Fibroblast of lung (primary cell): ENCODE measurements around the gene KATNA1. TPM values are rescaled to one million over a fixed set of nuclear protein-coding genes. Genes with fewer than 3 reads are reported as not detected.

Source experiments
- DNase-seq, 2 donors: peaks; one replicate each; pipeline versions ENCODE4 v3.0.0 to v3.0.0-alpha.2; 2010; ENCODE audit warnings: low read depth in 2 of 2
- H2AFZ ChIP-seq: 2 replicates; pipeline ENCODE4 v1.5.1; 2012; ENCODE audit warnings: low read length, control low read depth, inconsistent platforms
- H3K27ac ChIP-seq: 2 replicates; pipeline ENCODE4 v1.5.1; 2011; ENCODE audit warnings: low read length, control low read depth; ENCODE audit not compliant: insufficient read depth
- H3K27me3 ChIP-seq: 2 replicates; pipeline ENCODE4 v1.5.1; 2011; ENCODE audit warnings: mild to moderate bottlenecking, low read length; ENCODE audit not compliant: control insufficient read depth, insufficient read depth
- H3K36me3 ChIP-seq: 2 replicates; pipeline ENCODE4 v1.5.1; 2011; ENCODE audit warnings: low read length; ENCODE audit not compliant: control insufficient read depth, insufficient read depth
- H3K4me1 ChIP-seq: 2 replicates; pipeline ENCODE4 v1.5.1; 2011; ENCODE audit warnings: low read length; ENCODE audit not compliant: control insufficient read depth, insufficient read depth; ENCODE audit errors: extremely low read depth
- H3K4me2 ChIP-seq: 2 replicates; pipeline ENCODE4 v1.5.1; 2011; ENCODE audit warnings: low read length, control low read depth; ENCODE audit not compliant: insufficient read depth; ENCODE audit errors: extremely low read depth
- H3K4me3 ChIP-seq, 4 experiments: fragments of 200-600 bp in 1 of 4; sonication (generic) in 1 of 4; replicated peaks in 1 of 4; 2 replicates each; pipeline ENCODE4 v1.5.1; 2011 to 2016; ENCODE audit warnings: low read length in 4 of 4, low read depth in 3 of 4, mild to moderate bottlenecking in 3 of 4, control low read depth in 2 of 4, inconsistent platforms in 1 of 4, mixed read lengths in 1 of 4; ENCODE audit not compliant: insufficient read depth in 1 of 4; ENCODE audit errors: control extremely low read depth in 1 of 4
- H3K79me2 ChIP-seq: 2 replicates; pipeline ENCODE4 v1.5.1; 2012; ENCODE audit warnings: mild to moderate bottlenecking, low read length, inconsistent platforms; ENCODE audit not compliant: control insufficient read depth, insufficient read depth
- H3K9ac ChIP-seq: 2 replicates; pipeline ENCODE4 v1.5.1; 2011; ENCODE audit warnings: mild to moderate bottlenecking, low read length, control low read depth; ENCODE audit not compliant: insufficient read depth
- H3K9me3 ChIP-seq: 2 replicates; pipeline ENCODE4 v1.5.1; 2012; ENCODE audit warnings: low read depth, low read length; ENCODE audit not compliant: control insufficient read depth, insufficient read depth
- H4K20me1 ChIP-seq: 2 replicates; pipeline ENCODE4 v1.5.1; 2011; ENCODE audit warnings: low read length; ENCODE audit not compliant: control insufficient read depth, insufficient read depth; ENCODE audit errors: extremely low read depth
- CTCF ChIP-seq, 2 donors: IDR thresholded peaks in 1 of 2; conservative IDR thresholded peaks in 1 of 2; 1 replicate in 1 of 2; 2 replicates in 1 of 2; pipeline ENCODE4 v1.5.1; 2011 to 2012; ENCODE audit warnings: low read length in 2 of 2, control low read depth in 1 of 2, inconsistent platforms in 1 of 2, low read depth in 1 of 2, mild to moderate bottlenecking in 1 of 2
- EZH2 ChIP-seq: IDR thresholded peaks from 2 replicates; pipeline ENCODE4 v1.5.1; 2012; ENCODE audit warnings: low read length, control low read depth, mild to moderate bottlenecking; ENCODE audit errors: missing control alignments
- polyA plus RNA-seq, 2 donors: library from polyadenylated mRNA; depleted of rRNA in 1 of 2; stranded (reverse) in 1 of 2; unstranded in 1 of 2; fragments of >200 nt; gene quantifications; 2 replicates each; pipeline ENCODE4 v1.2.1, GENCODE V29; 2011 to 2012; ENCODE audit warnings: missing spikeins in 1 of 2
- total RNA-seq: library from RNA; depleted of rRNA; stranded (reverse); fragments of >200 nt; gene quantifications from 2 replicates; pipeline ENCODE4 v1.2.1, GENCODE V29; 2014

The KATNA1 gene
- total and polyA plus RNA-seq, 2 donors (not counting 1 experiment from before 2014, with no cell fraction given) = 27.9 to 37.0 TPM

GRCh38 chr6:149565527-149566409, 82.7 kb downstream of the KATNA1 start, which contains the start of gene GINM1:
TSS of gene GINM1 (plus strand) at chr6:149566375. CDS start at chr6:149566415, 40 bp downstream.
- no peaks in the 10 kb centered on the region for H4K20me1 ChIP-seq
- H3K36me3 ChIP-seq = no peaks in the 10 kb centered on the region
- H3K79me2 ChIP-seq = peaks cover 18% of the 10 kb centered on the region
- TF ChIP-seq EZH2 (no peak), CTCF (conservative IDR thresholded peaks at IDR 0.05 in 1 of 2, IDR thresholded peaks at IDR 0.05 in 1 of 2; ENCODE audit: low read depth in 1 of 2, low read length in 2 of 2) (peak; percentile 61 to 70)
- H3K27me3 ChIP-seq = no peaks in the 10 kb centered on the region
- H3K9ac ChIP-seq = peak within 1 kb of the TSS; percentile 92
- no peaks in the 10 kb centered on the region for H3K9me3 ChIP-seq
- peak within 1 kb of the TSS; percentile 87 to 99 (median 92) for H3K4me3 ChIP-seq
- peak within 1 kb of the TSS; percentile 83 for H3K4me2 ChIP-seq
- peak within 1 kb of the TSS; percentile 86 for H3K27ac ChIP-seq
- peak within 1 kb of the TSS; percentile 92 for H2AFZ ChIP-seq
- DNase-seq = peak; percentile 86 to 94
- H3K4me1 ChIP-seq = peaks cover 10% of the 10 kb centered on the region

- Histone ChIP-seq H2AFZ (no peak overlapping the region), H4K20me1 (no peaks in the 10 kb centered on the region), H3K9me3 (no peaks in the 10 kb centered on the region), H3K9ac (no peak overlapping the region), H3K27me3 (no peaks in the 10 kb centered on the region), H3K79me2 (peaks cover 15% of the 10 kb centered on the region), H3K36me3 (no peaks in the 10 kb centered on the region), H3K4me3 (no peak overlapping the region), H3K4me2 (no peak overlapping the region), H3K27ac (no peak overlapping the region), H3K4me1 (peaks cover 10% of the 10 kb centered on the region)
- TF ChIP-seq CTCF (conservative IDR thresholded peaks at IDR 0.05 in 1 of 2, IDR thresholded peaks at IDR 0.05 in 1 of 2; ENCODE audit: low read depth in 1 of 2, low read length in 2 of 2) (no peak), EZH2 (no peak)
- DNase-seq = no peak
These were observed 84.6 kb downstream of the KATNA1 start for GRCh38 chr6:149563928-149564325.

- H3K79me2 ChIP-seq = peaks cover 15% of the 10 kb centered on the region
- H3K9ac ChIP-seq = no peak overlapping the region
- peak overlapping the region; percentile 53 for H3K27ac ChIP-seq
- no peak for TF ChIP-seq CTCF (conservative IDR thresholded peaks at IDR 0.05 in 1 of 2, IDR thresholded peaks at IDR 0.05 in 1 of 2; ENCODE audit: low read depth in 1 of 2, low read length in 2 of 2)
- TF ChIP-seq EZH2 = no peak
- H3K4me2 ChIP-seq = peak overlapping the region; percentile 17
- no peaks in the 10 kb centered on the region for H3K9me3 ChIP-seq
- H2AFZ ChIP-seq = no peak overlapping the region
- no peaks in the 10 kb centered on the region for H3K36me3 ChIP-seq
- H3K27me3 ChIP-seq = no peaks in the 10 kb centered on the region
- no peaks in the 10 kb centered on the region for H4K20me1 ChIP-seq
- DNase-seq = peak; percentile 82 to 88
- H3K4me1 ChIP-seq = peaks cover 10% of the 10 kb centered on the region
- H3K4me3 ChIP-seq = no peak overlapping the region
These were observed 85.1 kb downstream of the KATNA1 start for GRCh38 chr6:149563203-149563927.
